Stimulated activated naive B cell treated with anti-CD40 and anti-IgM and Interleukin-4, amounts not matched to agents 10 μg/mL and 1 μg/mL and 100 μg/mL, for 72 hours (primary cell): ENCODE measurements around the gene CUL1.

Experiments
- ATAC-seq, 2 donors: fragments of 150-1000 bp; cut with Tn5 transposase; replicated peaks; 2 replicates each; pipeline ENCODE4 v1.10.0; 2021; ENCODE audit warnings: moderate library complexity in 1 of 2
- DNase-seq: peaks from one replicate; pipeline ENCODE4 v3.0.0; 2021
- H3K27ac Mint-ChIP-seq: one replicate; pipeline ENCODE4 v1.8.0; 2022; ENCODE audit warnings: mild to moderate bottlenecking, mixed read lengths
- H3K27me3 Mint-ChIP-seq, 2 donors: one replicate each; pipeline ENCODE4 v1.8.0; 2022; ENCODE audit warnings: mixed read lengths in 2 of 2
- H3K36me3 Mint-ChIP-seq, 2 donors: one replicate each; pipeline ENCODE4 v1.8.0; 2022; ENCODE audit warnings: mixed read lengths in 2 of 2, mild to moderate bottlenecking in 1 of 2
- H3K4me1 Mint-ChIP-seq, 2 donors: one replicate each; pipeline ENCODE4 v1.8.0; 2022; ENCODE audit warnings: mixed read lengths in 2 of 2, mild to moderate bottlenecking in 1 of 2
- H3K4me3 Mint-ChIP-seq, 2 donors: one replicate each; pipeline ENCODE4 v1.8.0; 2022; ENCODE audit warnings: mild to moderate bottlenecking in 2 of 2, mixed read lengths in 2 of 2, moderate library complexity in 1 of 2
- H3K9me3 Mint-ChIP-seq, 2 donors: one replicate each; pipeline ENCODE4 v1.8.0; 2022; ENCODE audit warnings: mixed read lengths in 2 of 2, mild to moderate bottlenecking in 1 of 2

CUL1 gene

DNA sequence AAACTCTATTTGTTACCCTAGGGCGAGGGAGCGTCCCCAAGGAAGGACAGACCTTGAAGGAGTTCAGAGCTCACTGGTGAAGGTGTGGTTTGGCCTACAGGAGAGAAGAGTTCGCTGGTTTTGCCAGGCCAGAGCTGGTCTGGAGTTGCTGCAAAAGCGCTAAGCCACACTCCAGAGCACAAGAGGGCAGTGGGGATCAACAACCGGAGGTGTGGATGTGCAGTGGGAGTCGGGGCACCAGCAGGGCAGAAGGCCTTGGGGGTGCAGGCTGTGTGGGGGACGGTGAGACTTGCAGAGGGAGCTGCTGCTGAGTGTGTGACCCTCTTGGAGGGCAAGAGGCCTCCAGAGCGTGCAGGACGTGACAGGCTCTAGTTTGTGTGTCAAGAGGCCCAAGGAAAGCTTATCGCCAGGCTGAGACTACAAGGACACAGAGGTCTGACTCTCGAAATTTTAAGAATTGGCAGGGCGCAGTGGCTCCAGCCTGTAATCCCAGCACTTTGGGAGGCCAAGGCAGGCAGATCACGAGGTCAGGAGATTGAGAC, 14.3 kb upstream of the CUL1 start:
- Mint-ChIP-seq H3K9me3 (peaks cover 3 to 7% of the 10 kb centered on the region in 2 donors), H3K27me3 (peaks cover 13 to 19% of the 10 kb centered on the region in 2 donors), H3K4me3 (no peak overlapping the region), H3K4me1 (no peaks in the 10 kb centered on the region), H3K36me3 (no peaks in the 10 kb centered on the region), H3K27ac (no peak overlapping the region)
- ATAC-seq (no peak), DNase-seq (no peak)

DNA sequence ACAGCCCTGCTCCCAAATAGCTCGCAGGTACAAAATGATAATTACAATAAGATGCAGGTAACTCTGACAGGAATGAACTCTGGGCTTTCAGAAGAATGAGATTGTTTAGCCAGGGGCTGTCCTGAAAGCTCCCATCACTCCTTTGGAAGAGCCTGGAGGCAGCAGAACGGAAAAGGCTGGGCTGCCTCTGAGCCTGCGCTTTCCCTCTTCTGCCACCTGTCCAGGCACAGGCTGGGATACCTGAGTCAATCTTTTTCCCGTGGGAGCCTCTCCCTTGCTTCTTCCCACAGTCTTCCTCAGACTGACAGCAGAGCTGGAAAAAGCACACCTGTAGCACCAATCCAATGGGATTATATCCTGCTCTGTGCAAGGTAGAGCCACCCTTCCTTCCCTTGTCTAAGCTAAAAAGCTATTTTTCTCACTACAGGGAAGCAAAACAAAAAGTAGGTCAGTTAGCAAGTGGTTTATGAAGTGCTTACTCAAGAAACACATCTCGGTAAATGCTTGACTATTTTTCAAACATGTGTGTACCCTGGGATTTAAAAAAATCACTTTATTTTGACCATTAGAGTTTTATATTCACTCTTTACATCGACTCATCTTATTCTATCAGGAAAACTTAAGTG, 12.3 kb upstream of the CUL1 start:
- Mint-ChIP-seq H3K36me3 (no peaks in the 10 kb centered on the region), H3K9me3 (peaks cover 0 to 4% of the 10 kb centered on the region in 2 donors), H3K4me3 (no peak overlapping the region), H3K27ac (no peak overlapping the region), H3K27me3 (peaks cover 9 to 11% of the 10 kb centered on the region in 2 donors), H3K4me1 (no peaks in the 10 kb centered on the region)
- DNase-seq (no peak), ATAC-seq (no peak)

DNA sequence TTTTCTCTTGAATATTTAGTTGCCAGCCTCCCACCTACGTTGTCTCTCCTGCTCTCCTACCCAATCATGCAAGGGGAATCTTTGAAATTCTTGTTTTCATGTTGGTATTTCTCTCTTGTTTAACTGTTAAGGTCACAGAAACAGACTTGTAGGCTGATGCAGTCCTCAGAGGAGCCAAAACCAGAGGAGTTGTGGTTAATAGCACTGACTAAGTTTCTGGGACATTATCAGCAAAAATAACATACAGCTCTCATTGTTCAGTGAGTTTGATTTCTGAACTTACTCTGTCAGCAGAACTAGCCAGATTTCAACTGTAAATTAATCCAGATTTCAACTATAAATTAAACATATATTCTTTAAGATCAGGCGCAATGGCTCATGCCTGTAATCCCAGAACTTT, 11.1 kb upstream of the CUL1 start:
- Mint-ChIP-seq H3K27me3 (peaks cover 9 to 11% of the 10 kb centered on the region in 2 donors), H3K4me3 (no peak overlapping the region), H3K36me3 (no peaks in the 10 kb centered on the region), H3K27ac (no peak overlapping the region), H3K4me1 (no peaks in the 10 kb centered on the region), H3K9me3 (no peaks in the 10 kb centered on the region)
- DNase-seq (no peak), ATAC-seq (peak; percentile 44 to 45)

DNA sequence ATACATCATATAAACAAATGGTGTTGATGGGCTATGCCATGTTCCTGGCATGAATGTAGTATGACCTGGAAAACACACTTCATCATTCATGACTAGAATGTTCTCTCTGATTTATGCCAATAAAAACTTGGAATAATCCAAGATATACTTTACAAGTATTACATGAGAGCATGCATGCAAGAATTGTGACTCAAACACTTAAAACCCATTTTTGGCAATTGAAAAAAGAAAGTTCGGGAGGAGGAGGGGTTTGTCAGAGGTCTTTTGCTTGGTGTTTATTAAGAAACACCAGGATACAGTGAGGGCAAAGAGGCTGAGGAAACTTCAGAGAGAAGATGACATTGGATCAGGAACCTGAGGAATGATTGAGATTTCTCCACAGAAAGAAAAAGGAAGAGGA, 10.2 kb upstream of the CUL1 start:
- ATAC-seq (no peak), DNase-seq (no peak)
- Mint-ChIP-seq H3K4me1 (no peaks in the 10 kb centered on the region), H3K27me3 (peaks cover 9 to 11% of the 10 kb centered on the region in 2 donors), H3K9me3 (no peaks in the 10 kb centered on the region), H3K4me3 (no peak overlapping the region), H3K36me3 (no peaks in the 10 kb centered on the region), H3K27ac (no peak overlapping the region)

DNA sequence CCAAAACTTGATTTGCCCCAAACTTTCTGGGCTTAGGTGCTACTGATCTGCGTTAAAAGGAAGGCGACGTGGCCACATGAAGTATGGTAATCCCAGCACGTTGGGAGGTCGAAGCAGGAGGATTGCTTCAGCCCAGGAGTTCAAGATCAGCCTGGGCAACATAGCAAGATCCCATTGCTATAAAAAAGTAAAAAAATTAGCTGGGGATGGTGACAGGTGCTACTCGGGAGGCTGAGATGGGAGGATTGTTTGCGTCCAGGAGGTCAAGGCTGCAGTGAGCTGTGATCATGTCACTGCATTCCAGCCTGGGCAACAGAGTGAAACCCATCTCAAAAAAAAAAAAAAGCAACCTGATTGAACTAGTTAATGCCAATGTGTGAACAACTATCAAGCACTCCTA, 5.1 kb upstream of the CUL1 start:
- H3K27me3 Mint-ChIP-seq = peaks cover 2% of the 10 kb centered on the region in 2 donors
- DNase-seq (no peak), ATAC-seq (no peak)
- H3K4me1 Mint-ChIP-seq = peaks cover 10 to 12% of the 10 kb centered on the region in 2 donors
- H3K27ac Mint-ChIP-seq = no peak overlapping the region
- H3K4me3 Mint-ChIP-seq = no peak overlapping the region
- peaks cover 0 to 3% of the 10 kb centered on the region in 2 donors for H3K36me3 Mint-ChIP-seq
- no peaks in the 10 kb centered on the region for H3K9me3 Mint-ChIP-seq

DNA sequence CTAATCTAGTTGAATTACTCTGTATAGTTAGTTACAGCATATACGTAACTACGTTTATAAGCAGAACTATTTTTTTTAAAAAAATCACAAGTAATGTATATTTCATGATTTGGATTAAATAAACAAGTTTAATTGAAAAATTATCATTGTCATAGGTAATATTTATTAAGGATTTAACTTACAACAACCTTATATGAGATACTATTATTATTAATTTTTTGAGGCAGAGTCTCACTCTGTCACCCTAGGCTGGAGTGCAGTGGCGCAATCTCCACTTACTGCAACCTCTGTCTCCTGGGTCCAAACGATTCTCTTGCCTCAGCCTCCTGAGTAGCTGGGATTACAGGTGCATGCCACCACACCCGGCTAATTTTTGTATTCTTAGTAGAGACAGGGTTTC, 4.1 kb upstream of the CUL1 start:
- no peak overlapping the region for H3K27ac Mint-ChIP-seq
- peaks cover 0 to 3% of the 10 kb centered on the region in 2 donors for H3K36me3 Mint-ChIP-seq
- H3K9me3 Mint-ChIP-seq = no peaks in the 10 kb centered on the region
- DNase-seq = no peak
- peaks cover 10 to 12% of the 10 kb centered on the region in 2 donors for H3K4me1 Mint-ChIP-seq
- H3K4me3 Mint-ChIP-seq = no peak overlapping the region
- H3K27me3 Mint-ChIP-seq = no peaks in the 10 kb centered on the region
- ATAC-seq = no peak

DNA sequence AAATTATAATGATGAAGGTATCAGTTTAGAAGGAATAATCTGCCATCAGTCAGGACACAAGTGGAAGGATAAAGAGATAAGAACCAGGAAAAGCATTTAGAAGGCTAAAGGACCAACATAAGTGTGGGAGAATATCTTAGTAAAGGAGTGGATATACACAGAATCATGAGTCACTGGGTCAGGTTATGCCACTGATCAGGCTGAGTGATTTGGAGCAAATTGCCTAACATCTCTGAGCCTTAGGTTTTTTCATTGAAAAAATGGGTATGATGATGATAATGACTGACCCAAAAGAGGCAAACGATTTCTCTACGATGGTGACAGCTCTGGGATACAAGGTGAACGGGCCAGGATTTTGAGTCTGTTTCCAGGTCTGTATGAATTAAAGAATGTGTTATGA, 2.8 kb upstream of the CUL1 start:
- Mint-ChIP-seq H3K4me1 (peaks cover 22 to 23% of the 10 kb centered on the region in 2 donors), H3K27me3 (no peaks in the 10 kb centered on the region), H3K27ac (no peak overlapping the region), H3K4me3 (no peak overlapping the region), H3K36me3 (peaks cover 0 to 8% of the 10 kb centered on the region in 2 donors), H3K9me3 (no peaks in the 10 kb centered on the region)
- ATAC-seq (no peak), DNase-seq (no peak)

DNA sequence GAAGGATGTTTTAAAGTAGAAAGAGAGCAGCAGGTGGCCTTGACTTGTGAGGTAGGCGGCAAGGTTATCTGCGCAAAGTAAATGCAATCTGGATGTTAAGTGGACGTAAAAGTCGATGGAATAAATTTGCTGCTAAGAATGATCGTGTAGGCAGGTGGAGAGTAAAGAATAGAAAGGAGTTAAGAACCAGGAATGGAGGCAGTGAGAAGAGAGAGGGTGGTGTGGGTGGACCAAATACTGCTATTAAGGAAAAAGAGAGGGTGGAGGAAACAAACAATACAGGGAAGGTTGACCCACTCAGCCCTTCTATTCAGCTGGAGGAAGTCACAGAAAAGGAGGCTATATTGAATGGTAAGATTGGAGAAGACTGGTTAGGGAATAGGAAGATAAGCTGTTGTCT, 1.9 kb upstream of the CUL1 start:
- Mint-ChIP-seq H3K9me3 (no peaks in the 10 kb centered on the region), H3K27me3 (no peaks in the 10 kb centered on the region), H3K4me3 (peak overlapping the region in 1 of 2 donors; percentile 2), H3K36me3 (peaks cover 0 to 8% of the 10 kb centered on the region in 2 donors), H3K4me1 (peaks cover 30 to 31% of the 10 kb centered on the region in 2 donors), H3K27ac (no peak overlapping the region)
- DNase-seq = no peak
- ATAC-seq = no peak

DNA sequence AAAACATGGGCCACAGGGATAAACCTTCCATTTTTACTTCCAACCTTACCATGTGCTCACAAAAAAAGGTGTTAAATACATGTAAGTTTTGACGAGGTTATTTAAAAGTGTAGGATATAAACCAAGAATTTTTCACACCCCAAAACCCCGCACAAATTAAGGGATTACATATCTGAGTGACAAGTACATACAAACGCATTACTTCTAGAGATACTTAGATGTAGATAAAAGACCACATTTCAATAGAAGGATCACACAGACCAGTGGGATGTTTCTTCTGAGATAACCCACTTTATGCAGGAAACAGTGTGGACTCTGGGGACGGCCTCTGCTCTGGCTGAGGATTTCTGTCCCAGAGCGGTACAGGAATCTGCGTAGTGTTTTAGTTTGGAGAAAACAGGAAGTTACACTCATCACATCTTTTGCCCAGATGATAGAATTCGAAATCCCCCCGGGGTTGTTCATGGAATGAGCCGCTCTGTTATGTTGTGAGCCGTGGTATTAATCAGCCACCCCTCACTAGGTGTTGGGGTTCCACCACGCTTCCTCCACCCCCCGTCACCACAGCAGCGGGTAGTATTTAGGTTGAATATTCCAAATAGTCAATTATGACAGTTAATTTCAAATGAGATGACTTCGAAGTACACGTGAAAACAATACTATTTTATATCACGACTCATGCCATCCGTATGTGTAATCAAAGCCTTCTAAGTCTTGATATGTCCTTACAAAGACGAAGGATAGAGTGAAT, 1.3 kb upstream of the CUL1 start:
- Mint-ChIP-seq H3K27ac (peak overlapping the region; percentile 96), H3K36me3 (peaks cover 0 to 8% of the 10 kb centered on the region in 2 donors), H3K4me1 (peaks cover 31 to 33% of the 10 kb centered on the region in 2 donors), H3K27me3 (no peaks in the 10 kb centered on the region), H3K4me3 (peak overlapping the region; percentile 84 to 96), H3K9me3 (no peaks in the 10 kb centered on the region)
- DNase-seq (peak; percentile 46), ATAC-seq (peak; percentile 11 to 35)

DNA sequence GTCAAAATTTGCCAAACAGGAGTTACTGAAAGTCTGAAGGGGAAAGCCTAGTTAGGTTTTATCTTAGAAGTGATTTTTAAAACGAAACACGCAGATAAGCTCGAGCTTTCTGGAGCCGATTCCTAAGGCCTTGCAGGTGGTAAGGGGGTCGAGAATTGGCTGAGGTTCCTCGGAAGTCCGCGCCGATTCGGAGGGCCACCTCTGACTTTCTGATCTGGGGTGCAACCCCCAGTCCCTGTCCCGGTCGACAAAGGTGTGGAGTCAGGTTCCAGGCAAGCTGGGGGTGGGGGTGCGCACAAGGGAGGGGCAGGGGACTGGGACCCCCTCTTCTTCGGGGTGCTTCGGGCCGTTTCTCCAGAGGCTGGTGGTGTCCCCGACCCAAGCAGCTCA, 701 bp upstream of the CUL1 start:
- H3K27me3 Mint-ChIP-seq = no peaks in the 10 kb centered on the region
- no peak for DNase-seq
- H3K4me1 Mint-ChIP-seq = peaks cover 36 to 39% of the 10 kb centered on the region in 2 donors
- peaks cover 3 to 8% of the 10 kb centered on the region in 2 donors for H3K36me3 Mint-ChIP-seq
- peak overlapping the region; percentile 84 to 96 for H3K4me3 Mint-ChIP-seq
- no peaks in the 10 kb centered on the region for H3K9me3 Mint-ChIP-seq
- ATAC-seq = peak; percentile 4 to 5
- H3K27ac Mint-ChIP-seq = peak overlapping the region; percentile 96

DNA sequence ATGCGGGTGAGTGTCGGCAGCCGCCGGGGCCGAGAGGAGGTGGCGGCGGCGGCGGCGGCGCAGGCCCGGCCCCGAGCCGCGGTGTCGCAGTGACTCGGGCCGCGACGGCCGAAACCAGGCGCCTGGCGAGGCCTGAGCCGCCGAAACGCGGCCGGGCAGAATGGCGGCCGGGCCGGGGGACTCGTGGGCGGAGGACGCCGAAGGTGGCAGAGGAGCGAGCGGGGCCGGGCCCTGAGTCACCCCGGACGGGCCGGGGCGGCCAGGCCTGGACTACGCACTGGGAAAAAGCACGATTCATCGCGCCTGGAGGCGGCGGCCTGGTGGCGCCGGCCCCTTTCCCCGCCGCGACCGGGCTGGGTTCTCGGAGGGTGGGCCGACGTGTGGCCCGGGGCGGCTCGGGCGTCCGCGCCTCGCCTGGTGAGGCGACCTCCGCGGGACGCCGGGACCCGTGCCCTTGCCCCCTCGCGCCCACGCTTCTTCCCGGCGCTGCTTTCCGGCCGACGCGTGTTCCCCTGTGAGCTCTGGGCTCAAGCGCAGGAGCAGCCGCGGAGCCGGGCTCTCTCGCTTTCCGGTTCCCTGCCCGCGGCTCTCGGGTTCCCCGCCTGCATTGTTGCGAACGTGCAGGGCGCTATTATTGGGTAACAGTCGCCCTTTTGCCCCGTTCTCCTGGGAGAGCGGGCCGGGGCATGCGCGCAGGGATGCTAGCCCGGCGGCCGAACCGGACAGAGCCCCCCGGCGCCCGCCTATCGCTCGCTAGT, 500 bp downstream of the CUL1 start:
- DNase-seq = peak; percentile 66
- peak overlapping the region; percentile 98 for H3K27ac Mint-ChIP-seq

DNA sequence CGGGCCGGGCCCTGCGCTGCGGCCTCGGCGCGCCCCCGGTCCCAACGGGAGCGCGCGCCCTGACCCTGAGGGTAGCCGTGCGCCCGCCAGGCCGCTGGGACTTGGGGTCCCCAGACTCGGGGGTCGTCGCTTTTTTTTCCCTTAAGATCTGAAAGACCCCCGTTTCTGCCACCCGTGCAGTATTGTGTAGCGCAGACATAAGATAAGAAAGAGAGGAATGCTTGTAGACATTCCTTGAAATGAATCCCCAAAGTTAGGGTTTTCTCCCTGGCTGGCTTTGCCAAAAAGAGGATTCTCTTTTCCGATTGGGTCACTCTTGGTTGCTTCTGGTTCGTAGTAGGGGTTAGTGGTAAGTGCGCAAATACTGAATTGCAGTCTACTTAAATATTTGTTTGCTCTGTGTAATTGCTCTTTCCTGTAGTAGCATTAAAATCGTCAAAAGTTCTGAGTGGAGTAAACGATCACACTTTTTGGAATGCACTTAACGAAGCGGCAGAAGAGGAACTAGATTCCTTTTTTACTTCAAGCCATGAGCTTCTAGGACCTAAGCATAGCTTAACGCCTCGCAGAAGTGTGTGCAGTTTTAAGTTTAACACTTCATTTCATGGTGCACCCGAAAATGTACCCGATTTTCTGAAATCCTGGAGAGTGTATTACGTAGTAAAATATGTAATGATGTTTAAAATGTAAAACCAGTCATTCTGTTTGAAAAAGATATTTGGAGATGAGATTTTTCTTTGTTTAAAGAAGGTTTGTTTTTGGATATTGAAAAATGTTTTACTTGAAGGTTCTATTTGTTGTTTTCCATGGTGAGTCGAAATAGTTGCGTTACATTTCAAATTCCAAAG, 1.3 kb downstream of the CUL1 start:
- DNase-seq (no peak), ATAC-seq (no peak)
- Mint-ChIP-seq H3K27me3 (no peaks in the 10 kb centered on the region), H3K9me3 (no peaks in the 10 kb centered on the region), H3K4me3 (peak overlapping the region; percentile 90 to 96), H3K4me1 (peaks cover 40 to 44% of the 10 kb centered on the region in 2 donors), H3K36me3 (peaks cover 4 to 8% of the 10 kb centered on the region in 2 donors), H3K27ac (peak overlapping the region; percentile 96)

More for the DNA sequence above, 500 bp downstream of the CUL1 start:
- peaks cover 38 to 41% of the 10 kb centered on the region in 2 donors for H3K4me1 Mint-ChIP-seq
- peak overlapping the region; percentile 90 to 96 for H3K4me3 Mint-ChIP-seq
- H3K9me3 Mint-ChIP-seq = no peaks in the 10 kb centered on the region
- H3K36me3 Mint-ChIP-seq = peaks cover 4 to 8% of the 10 kb centered on the region in 2 donors
- ATAC-seq = peak; percentile 49 to 56
- no peaks in the 10 kb centered on the region for H3K27me3 Mint-ChIP-seq

DNA sequence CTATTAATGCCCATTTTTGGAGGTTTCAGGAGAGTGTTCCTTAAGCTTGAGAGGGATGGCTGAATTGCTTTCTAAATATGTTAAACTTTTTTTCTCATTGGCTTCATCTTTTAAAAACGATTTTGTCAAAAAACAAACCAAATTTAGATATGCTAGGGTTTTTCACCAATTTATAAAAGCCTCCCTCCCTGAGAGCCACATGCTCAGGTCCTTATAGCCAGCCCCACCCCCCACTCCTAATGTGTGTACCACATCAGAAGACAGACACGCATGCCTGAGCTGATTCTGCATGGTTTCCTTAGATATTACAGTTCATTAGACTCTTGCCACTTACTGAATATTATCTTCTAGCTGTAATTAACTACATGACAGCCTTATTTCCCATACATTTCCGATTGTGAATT, 2.0 kb downstream of the CUL1 start:
- DNase-seq (no peak), ATAC-seq (no peak)
- H3K4me1 Mint-ChIP-seq = peaks cover 40 to 51% of the 10 kb centered on the region in 2 donors
- peak overlapping the region; percentile 96 for H3K27ac Mint-ChIP-seq
- peaks cover 4 to 8% of the 10 kb centered on the region in 2 donors for H3K36me3 Mint-ChIP-seq
- no peaks in the 10 kb centered on the region for H3K27me3 Mint-ChIP-seq
- peak overlapping the region; percentile 90 to 96 for H3K4me3 Mint-ChIP-seq
- no peaks in the 10 kb centered on the region for H3K9me3 Mint-ChIP-seq
